HG03460 (cell line): ENCODE measurements around the gene APOBEC3G.
"Not testable (repeated sequence)": the region's sequence is repeated elsewhere in the genome, so short reads cannot be mapped to it uniquely, and the experiment has no call there.

Experiments used
- ATAC-seq: cut with Tn5 transposase; IDR thresholded peaks from one replicate; pipeline ENCODE4 v1.9.1; 2021; ENCODE audit not compliant: unreplicated experiment

APOBEC3G gene

GRCh38 chr22:39066442-39067276 lies 10.4 kb upstream of the APOBEC3G start:
- not testable (repeated sequence) for ATAC-seq

- ATAC-seq: no peak
These were observed 8.9 kb upstream of the APOBEC3G start for GRCh38 chr22:39068033-39068785.

DNA sequence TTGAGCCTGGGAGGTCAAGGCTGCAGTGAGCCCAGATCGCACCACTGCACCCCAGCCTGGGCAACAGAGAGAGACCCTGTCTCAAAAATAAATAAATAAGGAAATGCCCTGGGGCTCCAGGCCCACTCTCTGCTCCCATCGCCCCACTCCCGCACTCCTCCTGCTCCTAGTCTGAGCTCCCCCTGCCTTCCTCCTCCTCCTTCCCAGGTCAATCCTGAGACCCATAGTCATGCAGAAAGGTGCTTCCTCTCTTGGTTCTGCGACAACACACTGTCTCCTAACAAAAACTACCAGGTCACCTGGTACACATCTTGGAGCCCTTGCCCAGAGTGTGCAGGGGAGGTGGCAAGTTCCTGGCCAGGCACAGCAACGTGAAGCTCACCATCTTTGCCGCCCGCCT lies 6.9 kb upstream of the APOBEC3G start:
- ATAC-seq: no peak

DNA sequence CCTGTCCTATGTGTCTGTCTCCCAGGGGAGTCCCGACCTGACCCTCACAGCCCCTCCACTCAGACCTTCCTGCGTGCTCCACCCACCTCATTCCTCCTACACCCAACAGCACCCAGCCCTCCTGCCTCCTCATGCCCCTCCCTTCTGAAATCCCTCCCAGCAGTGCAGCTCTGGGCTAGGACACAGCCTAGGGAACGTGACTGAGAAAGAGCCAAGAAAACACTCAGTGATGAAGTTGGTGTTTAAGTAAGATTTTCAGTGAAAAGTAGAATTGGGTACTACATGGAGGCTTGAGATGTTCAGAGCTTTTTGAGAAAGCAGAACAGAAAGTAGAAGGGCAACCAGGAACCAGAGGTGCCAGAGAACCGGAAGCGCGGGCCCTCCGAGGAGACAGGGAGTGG lies 4.5 kb upstream of the APOBEC3G start:
- not testable (repeated sequence) for ATAC-seq

- ATAC-seq: no peak
These were observed 3.1 kb upstream of the APOBEC3G start for GRCh38 chr22:39073981-39074380.

DNA sequence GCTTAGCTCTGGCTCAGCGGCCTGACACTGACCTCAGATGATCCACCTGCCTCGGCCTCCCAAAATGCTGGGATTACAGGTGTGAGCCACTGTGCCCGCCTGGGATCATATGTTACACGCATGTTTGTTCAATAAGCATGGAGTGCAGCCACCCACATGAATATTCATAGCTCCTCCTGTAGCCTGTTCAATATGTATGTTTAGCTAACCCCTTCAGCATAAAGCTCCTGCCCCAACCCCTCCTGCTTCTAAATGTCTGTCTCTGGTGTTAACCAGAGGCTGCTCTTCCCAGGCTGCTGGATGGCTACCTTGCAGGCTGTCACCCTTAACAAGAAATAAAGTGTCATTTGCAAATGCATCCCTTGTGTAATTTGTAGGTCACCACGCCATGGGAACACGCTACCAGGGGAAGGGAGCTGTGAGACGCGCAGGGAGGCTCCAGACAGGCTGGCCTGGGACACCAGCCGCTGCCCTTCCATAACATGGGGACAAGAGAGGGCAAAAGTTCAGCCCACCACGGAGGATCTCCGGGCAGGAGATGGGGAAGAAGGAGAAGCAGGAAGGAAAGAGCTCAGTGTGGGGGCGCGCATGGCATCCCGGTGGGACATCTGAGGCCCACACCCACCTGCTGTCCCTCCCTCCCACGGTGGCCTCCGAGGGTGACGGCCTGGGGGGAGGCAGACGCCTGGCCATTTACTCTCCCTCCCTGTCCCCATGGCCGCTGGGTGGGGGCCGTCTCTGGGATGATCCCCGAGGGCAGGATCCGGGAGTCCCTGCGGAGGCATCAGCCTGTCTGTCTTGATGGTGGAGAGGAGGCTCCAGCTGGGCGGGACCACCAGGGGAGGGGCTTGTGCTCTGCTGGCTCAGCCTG lies 685 bp upstream of the APOBEC3G start:
- ATAC-seq: not testable (repeated sequence)

DNA sequence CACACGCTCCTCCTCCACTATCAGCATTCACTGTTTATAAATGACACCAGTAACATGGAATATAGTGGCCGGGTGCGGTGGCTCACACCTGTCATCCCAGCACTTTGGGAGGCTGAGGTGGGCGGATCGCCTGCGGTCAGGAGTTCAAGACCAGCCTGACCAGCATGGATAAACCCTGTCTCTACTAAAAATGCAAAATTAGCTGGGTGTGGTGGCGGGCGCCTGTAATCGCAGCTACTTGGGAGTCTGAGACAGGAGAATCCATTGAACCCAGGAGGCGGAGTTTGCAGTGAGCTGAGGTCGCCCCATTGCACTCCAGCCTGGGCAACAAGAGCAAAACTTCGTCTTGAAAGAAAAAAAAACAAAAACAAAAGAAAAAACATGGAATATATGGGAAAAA lies 837 bp downstream of the APOBEC3G start:
- ATAC-seq: not testable (repeated sequence)

- ATAC-seq: no peak
These were observed 1.3 kb downstream of the APOBEC3G start for GRCh38 chr22:39078329-39078728.

DNA sequence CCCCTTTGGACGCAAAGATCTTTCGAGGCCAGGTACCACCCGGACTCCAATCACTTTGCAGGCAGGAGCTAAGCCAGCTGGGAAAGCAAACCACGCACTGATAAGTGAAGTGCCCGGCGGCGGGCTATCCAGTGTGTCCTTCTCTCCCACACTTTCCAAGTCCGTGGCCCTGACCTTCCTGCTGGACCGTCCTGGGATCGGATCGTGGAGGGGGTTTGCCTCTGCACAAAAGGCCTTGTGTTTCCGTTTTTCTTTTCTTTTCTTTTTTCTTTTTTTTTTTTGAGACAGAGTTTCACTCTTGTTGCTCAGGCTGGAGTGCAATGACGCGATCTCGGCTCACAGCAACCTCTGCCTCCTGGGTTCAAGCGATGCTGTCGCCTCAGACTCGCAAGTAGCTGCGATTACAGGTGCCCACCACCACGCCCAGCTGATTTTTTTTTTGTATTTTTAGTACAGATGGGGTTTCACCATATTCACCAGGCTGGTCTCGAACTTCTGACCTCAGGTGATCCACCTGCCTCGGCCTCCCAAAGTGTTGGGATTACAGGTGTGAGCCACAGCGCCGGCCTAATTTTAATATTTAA lies 2.1 kb downstream of the APOBEC3G start:
- not testable (repeated sequence) for ATAC-seq

DNA sequence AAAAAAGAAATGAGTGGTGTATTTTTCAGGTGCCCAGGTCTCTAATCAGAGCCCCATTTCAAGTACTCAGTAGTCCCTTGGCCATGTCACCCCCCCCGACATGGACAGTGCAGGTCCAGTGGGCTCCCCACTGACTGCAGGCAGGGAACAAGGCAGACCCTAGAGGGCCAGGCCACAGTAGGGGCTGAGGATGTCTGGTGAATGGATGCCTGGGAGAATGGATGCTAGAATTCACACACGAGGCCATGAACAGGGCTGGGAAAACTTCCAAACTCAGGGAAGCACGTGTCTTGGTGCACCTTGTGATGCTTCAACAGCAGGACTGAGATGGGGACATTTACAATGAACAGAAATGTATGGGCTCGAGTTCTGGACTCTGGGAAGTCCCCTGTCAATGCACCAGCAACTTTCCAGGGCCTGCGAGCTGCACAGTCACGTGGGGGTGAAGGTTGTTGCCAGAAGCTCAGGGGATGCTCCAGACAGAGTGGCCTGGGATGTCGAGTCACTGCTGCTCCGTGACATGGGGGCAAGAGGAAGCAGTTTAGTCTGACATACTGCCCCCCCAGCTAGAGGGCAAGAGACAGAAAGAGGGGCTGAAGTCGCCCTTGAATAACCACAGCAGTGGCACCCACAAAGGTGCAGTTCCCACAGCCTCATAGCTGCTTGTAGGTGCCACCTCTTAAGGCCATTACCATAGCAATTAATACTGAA lies 3.1 kb downstream of the APOBEC3G start:
- no peak for ATAC-seq

DNA sequence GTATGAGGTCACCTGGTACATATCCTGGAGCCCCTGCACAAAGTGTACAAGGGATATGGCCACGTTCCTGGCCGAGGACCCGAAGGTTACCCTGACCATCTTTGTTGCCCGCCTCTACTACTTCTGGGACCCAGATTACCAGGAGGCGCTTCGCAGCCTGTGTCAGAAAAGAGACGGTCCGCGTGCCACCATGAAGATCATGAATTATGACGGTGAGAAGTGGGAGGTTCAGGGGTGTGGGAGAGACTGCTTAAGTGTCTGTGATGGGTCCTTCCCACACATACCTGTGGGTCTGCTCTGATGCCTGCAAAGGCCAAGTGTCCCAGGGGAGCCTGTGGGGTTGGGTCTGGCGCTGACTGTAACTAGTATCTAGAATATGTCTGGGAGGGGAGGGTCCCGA lies 3.9 kb downstream of the APOBEC3G start:
- no peak for ATAC-seq

DNA sequence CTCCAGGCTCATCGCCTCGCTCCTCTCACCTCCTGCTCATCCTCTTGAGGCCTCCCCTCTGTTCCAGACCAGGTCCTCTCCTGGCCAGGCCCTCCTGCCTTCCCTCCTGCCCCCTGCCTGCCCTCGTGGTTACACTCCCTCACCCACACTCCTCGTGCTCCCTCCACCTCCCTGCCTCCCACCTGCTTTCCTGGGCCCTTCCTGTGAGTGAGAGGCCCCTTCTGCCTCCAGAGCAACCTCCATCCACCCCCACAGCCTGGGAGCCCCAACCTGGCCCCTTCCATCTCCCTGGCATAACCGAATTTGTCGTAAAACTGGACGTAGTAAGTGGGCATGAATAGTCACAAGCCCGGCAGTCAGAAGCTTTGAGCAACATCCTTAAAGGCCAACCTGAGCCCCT lies 4.5 kb downstream of the APOBEC3G start:
- ATAC-seq: no peak

GRCh38 chr22:39083212-39084165 lies 6.4 kb downstream of the APOBEC3G start:
- no peak for ATAC-seq

- no peak for ATAC-seq
These were observed 7.6 kb downstream of the APOBEC3G start for GRCh38 chr22:39084666-39085065.

GRCh38 chr22:39087098-39087497 lies 10.0 kb downstream of the APOBEC3G start:
- no peak for ATAC-seq

- no peak for ATAC-seq
These were observed 11.0 kb downstream of the APOBEC3G start for GRCh38 chr22:39087881-39088684.

DNA sequence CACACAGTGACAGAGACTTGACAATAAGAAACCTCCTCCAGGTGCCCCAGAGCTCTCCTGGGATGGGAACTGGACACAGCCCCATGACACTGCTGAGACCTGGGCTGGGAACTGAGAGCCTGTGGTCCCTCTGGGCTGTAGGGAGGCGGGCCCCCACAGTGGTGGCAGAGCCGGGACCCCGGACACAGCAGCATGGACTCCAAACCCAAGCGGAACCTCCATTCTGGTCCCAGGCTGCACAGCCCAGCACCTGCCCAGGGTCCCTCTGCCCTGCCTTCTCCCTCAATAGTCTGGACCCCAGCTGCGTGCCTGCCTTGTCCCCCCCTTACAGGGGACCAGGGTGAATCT lies 11.6 kb downstream of the APOBEC3G start:
- no peak for ATAC-seq

GRCh38 chr22:39089928-39090327 lies 12.9 kb downstream of the APOBEC3G start:
- no peak for ATAC-seq
